GM10266 (cell line): ENCODE results near the gene CIAO3.

ENCODE experiments used
- DNase-seq: peaks from one replicate; pipeline ENCODE4 v3.0.0; 2012; ENCODE audit errors: extremely low spot score
- TF ChIP-seq, protein P1 (sequence below): IDR thresholded peaks from 2 replicates; pipeline ENCODE4 v1.5.1; 2012; ENCODE audit warnings: mild to moderate bottlenecking, low read depth; ENCODE audit not compliant: control insufficient read depth, insufficient read depth; ENCODE audit errors: missing control alignments

Gene CIAO3

DNA sequence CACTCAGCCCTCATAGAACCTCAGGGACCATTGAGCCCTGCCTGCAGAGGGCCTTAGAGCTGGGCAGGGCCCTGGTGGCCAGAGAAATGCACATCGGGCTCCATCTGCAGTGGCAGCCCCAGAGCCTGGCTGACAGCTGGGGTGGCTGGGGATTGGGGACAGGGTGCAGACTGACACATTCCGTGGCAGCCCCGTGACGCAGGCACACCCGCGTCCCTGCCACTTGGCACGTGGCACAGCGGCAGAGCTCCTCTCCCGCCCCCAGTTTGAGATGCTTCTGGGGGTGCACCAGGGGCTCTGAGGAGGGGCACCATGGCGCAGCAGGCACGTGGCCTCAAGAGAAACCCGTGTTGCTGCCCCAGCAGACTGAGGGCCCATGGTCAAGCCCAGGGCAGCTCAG is 37.4 kb downstream of the CIAO3 start:
- TF ChIP-seq, protein P1, sequence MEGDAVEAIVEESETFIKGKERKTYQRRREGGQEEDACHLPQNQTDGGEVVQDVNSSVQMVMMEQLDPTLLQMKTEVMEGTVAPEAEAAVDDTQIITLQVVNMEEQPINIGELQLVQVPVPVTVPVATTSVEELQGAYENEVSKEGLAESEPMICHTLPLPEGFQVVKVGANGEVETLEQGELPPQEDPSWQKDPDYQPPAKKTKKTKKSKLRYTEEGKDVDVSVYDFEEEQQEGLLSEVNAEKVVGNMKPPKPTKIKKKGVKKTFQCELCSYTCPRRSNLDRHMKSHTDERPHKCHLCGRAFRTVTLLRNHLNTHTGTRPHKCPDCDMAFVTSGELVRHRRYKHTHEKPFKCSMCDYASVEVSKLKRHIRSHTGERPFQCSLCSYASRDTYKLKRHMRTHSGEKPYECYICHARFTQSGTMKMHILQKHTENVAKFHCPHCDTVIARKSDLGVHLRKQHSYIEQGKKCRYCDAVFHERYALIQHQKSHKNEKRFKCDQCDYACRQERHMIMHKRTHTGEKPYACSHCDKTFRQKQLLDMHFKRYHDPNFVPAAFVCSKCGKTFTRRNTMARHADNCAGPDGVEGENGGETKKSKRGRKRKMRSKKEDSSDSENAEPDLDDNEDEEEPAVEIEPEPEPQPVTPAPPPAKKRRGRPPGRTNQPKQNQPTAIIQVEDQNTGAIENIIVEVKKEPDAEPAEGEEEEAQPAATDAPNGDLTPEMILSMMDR = no peak

DNA sequence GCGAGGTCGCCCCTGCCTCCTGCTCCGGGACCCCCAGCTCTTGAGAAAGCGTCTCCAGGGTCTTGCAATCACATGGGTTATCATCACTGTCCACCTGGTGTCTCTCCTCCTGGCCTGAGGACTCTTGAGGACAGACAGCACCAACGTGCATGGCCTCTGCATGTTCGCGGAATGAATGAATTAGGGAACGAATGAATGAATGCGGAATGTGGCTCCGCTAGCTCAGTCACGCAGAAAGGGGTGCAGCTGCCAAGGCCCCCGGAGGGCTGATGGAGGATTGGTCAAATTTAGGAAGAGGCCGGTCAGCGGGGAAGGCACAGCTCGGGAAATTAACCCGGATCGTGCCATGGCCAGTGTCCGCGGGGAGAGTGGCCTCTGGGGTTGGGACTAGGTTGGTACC is 38.5 kb downstream of the CIAO3 start:
- DNase-seq = no peak
- TF ChIP-seq, protein P1 = no peak

More for the DNA sequence above, 37.4 kb downstream of the CIAO3 start:
- no peak for DNase-seq

- DNase-seq = peak; percentile 74
- TF ChIP-seq, protein P1 = no peak
Measured at GRCh38 chr16:700684-701584, 39.9 kb downstream of the CIAO3 start.

DNA sequence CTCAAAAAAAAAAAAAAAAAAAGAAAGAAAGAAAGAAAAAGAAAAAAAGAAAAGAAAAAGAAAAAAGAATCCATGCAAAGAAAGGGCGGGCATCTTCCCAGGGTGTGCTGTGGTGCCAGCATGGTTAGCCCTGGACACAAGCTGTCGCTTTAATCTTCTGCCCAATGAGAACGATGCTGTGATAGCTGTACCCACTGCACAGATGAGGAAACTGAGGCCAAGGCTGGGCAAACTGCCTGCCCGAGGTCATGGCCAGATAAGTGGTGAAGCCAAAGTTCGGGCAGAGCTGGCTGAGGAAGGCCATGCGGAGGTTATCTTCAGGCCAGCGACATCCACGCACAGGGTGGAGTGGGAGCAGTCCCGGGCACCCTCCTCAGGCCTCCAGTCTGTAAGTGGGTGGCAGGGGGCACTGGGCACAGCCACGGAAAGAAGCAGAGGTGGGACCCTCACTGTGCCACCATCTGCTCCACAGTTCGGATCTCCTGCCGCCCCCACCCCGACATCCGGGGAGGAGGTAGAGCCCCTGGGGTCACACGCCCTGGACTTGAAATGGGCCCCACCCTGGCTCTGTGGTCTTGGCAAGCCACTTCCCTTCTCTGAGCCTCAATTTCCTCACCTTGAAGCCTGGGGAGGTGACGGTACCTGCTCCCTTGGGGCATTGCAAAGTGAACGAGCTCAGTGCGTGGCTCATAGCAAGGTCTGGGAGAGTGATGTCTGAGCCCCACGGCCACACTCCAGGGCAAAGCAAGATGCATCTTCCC is 41.7 kb downstream of the CIAO3 start:
- no peak for DNase-seq
- TF ChIP-seq, protein P1 = no peak

DNA sequence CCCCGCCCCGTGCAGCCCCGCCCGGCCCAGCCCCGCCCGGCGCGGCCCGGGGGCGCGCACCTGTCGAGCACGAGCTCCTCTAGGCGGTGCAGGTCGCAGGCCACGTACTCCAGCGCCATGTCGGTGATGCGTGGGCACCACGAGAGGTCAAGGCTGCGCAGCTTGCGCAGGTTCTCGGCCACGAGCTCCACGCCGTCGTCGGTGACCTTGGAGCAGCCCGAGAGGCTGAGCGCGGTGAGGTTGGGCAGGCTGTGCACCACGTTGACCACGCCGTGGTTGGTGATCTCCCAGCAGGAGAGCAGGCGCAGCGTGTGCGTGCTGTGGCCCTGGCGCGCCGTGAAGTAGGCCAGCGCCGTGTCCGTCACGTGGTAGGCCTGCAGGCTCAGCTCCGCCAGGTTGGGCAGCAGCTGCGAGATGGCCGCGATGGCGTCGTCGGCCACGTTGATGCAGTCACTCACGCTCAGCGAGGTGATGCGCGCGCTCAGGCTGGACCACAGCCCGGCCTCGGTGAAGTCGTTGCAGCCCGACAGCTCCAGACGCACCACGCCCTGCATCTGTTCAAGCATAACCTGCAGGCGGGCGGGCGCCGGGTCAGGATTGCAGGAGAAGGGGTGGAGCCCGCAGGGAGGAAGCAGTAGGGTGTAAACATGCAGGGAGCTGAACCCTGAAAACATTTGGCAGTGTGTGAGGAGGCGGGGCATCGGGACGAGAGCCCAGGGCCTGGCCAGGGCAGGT is 45.3 kb downstream of the CIAO3 start:
- DNase-seq = peak; percentile 90
- TF ChIP-seq, protein P1 = no peak

DNA sequence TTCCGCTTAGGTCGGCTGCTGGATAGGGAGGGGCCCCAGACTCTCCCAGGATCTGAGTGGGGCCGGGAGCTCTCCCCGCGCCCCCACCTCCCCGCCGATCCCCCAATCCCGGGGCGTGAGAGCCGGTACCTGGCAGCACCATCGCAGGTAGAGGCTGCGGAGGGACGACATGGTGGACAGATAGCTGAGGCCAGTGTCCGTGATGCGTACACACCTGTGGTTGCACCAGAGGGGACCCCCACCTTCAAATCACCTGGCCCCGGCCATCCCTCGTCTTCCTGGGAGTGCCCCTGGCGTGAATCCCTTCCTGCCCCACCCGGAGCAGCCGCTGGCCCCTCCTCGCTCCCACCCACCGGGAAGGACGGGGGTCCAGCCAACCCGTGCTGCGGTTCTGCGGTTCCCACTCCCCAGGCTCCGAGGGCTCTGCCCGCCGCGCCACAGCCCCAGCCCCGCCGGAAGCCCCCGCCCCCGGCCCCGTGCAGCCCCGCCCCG is 45.9 kb downstream of the CIAO3 start:
- TF ChIP-seq, protein P1 = no peak
- DNase-seq = no peak
